Suprapubic skin (tissue), 4 donors: ENCODE data around the gene CDK15.

ENCODE experiments used
- CTCF ChIP-seq, 2 donors: fragments of 200-600 bp in 1 of 2; fragments of 450-650 bp in 1 of 2; sonication (generic) in 1 of 2; IDR thresholded peaks; one replicate each; pipeline ENCODE4 v1.5.1; 2016 to 2019; ENCODE audit warnings: antibody characterized with exemption in 2 of 2, mild to moderate bottlenecking in 1 of 2, moderate library complexity in 1 of 2
- EP300 ChIP-seq: sonication (generic); formaldehyde crosslinking; IDR thresholded peaks from one replicate; pipeline ENCODE4 v1.6.1; 2017; ENCODE audit warnings: antibody characterized with exemption
- POLR2A ChIP-seq, 2 donors: fragments of 450-650 bp; IDR thresholded peaks; one replicate each; pipeline ENCODE4 v1.6.1; 2017; ENCODE audit warnings: antibody characterized with exemption in 2 of 2, mild to moderate bottlenecking in 2 of 2, moderate library complexity in 2 of 2
- POLR2AphosphoS5 ChIP-seq, 3 donors: sonication (generic); formaldehyde crosslinking; IDR thresholded peaks; one replicate each; pipeline ENCODE4 v1.6.1; 2017; ENCODE audit warnings: antibody characterized with exemption in 3 of 3

GRCh38 chr2:201759567-201759966 lies 46.8 kb upstream of the CDK15 start:
- TF ChIP-seq POLR2A (IDR thresholded peaks at IDR 0.05) = no peak
- no peak for TF ChIP-seq CTCF (IDR thresholded peaks at IDR 0.05)
- no peak for TF ChIP-seq POLR2AphosphoS5 (IDR thresholded peaks at IDR 0.05)
- TF ChIP-seq EP300 = no peak
